MM.1S (cell line): ENCODE results near the gene MMS22L.
"Not testable (repeated sequence)": the region's sequence is repeated elsewhere in the genome, so short reads cannot be mapped to it uniquely, and the experiment has no call there.

Experiments
- DNase-seq: peaks from one replicate; pipeline ENCODE4 v3.0.0-alpha.2; 2015
- H2AFZ ChIP-seq: fragments of 300-600 bp; sonication (generic); 2 replicates; pipeline ENCODE4 v1.6.0; 2016; ENCODE audit warnings: antibody characterized with exemption, low read length
- H3F3A ChIP-seq: fragments of 300-600 bp; sonication (generic); 2 replicates; pipeline ENCODE4 v1.6.1; 2016; ENCODE audit warnings: mild to moderate bottlenecking, antibody characterized with exemption, low read length, moderate library complexity, mixed read lengths; ENCODE audit not compliant: insufficient read depth
- H3K27ac ChIP-seq: fragments of 300-600 bp; sonication (generic); 2 replicates; pipeline ENCODE4 v1.5.1; 2016; ENCODE audit warnings: mild to moderate bottlenecking, low read length
- H3K27me3 ChIP-seq: fragments of 300-600 bp; sonication (generic); replicated peaks from 2 replicates; pipeline ENCODE4 v1.6.0; 2016; ENCODE audit warnings: low read length; ENCODE audit not compliant: insufficient read depth
- H3K36me3 ChIP-seq: fragments of 300-600 bp; sonication (generic); replicated peaks from 2 replicates; pipeline ENCODE4 v1.6.1; 2016; ENCODE audit warnings: mild to moderate bottlenecking, low read length, mixed read lengths; ENCODE audit not compliant: insufficient read depth
- H3K4me1 ChIP-seq: fragments of 300-600 bp; sonication (generic); 2 replicates; pipeline ENCODE4 v1.6.1; 2016; ENCODE audit warnings: low read length, mixed read lengths
- H3K4me2 ChIP-seq: fragments of 300-600 bp; sonication (generic); 2 replicates; pipeline ENCODE4 v1.6.0; 2016; ENCODE audit warnings: low read depth, low read length
- H3K4me3 ChIP-seq: fragments of 300-600 bp; sonication (generic); 2 replicates; pipeline ENCODE4 v1.5.1; 2016; ENCODE audit warnings: low read length, mixed read lengths
- H3K79me2 ChIP-seq: fragments of 300-600 bp; sonication (generic); 2 replicates; pipeline ENCODE4 v1.6.1; 2016; ENCODE audit warnings: mixed run types, low read length, mixed read lengths
- H3K9ac ChIP-seq: fragments of 300-600 bp; sonication (generic); 2 replicates; pipeline ENCODE4 v1.6.1; 2016; ENCODE audit warnings: low read length, mixed read lengths
- H3K9me2 ChIP-seq: fragments of 300-600 bp; sonication (generic); replicated peaks from 2 replicates; pipeline ENCODE4 v1.6.1; 2016; ENCODE audit warnings: mild to moderate bottlenecking, low read length, mixed read lengths; ENCODE audit not compliant: insufficient read depth
- H3K9me3 ChIP-seq: fragments of 300-600 bp; sonication (generic); replicated peaks from 2 replicates; pipeline ENCODE4 v1.6.1; 2016; ENCODE audit warnings: mild to moderate bottlenecking, low read length, mixed read lengths; ENCODE audit not compliant: insufficient read depth
- H4K20me1 ChIP-seq: fragments of 300-600 bp; sonication (generic); 2 replicates; pipeline ENCODE4 v1.6.1; 2016; ENCODE audit warnings: mild to moderate bottlenecking, low read length, moderate library complexity, mixed read lengths; ENCODE audit not compliant: insufficient read depth
- CTCF ChIP-seq: fragments of 300-600 bp; sonication (generic); IDR thresholded peaks from 2 replicates; pipeline ENCODE4 v1.5.1; 2016; ENCODE audit warnings: antibody characterized with exemption, low read length, mixed read lengths
- EZH2 ChIP-seq: fragments of 300-600 bp; sonication (generic); optimal IDR thresholded peaks from 2 replicates; pipeline ENCODE3; 2017; ENCODE audit warnings: low read depth, mild to moderate bottlenecking, antibody characterized with exemption, low read length, mixed read lengths
- EZH2phosphoT487 ChIP-seq: fragments of 300-600 bp; sonication (generic); IDR thresholded peaks from 2 replicates; pipeline ENCODE4 v1.6.1; 2018; ENCODE audit warnings: antibody characterized with exemption, low read length

Gene MMS22L

GRCh38 chr6:97174471-97174870 is 108.5 kb downstream of the MMS22L start:
- H3K4me3 ChIP-seq, result no peak overlapping the region
- no peak overlapping the region for H3K27ac ChIP-seq
- H3F3A ChIP-seq, result no peaks in the 10 kb centered on the region
- H2AFZ ChIP-seq, result no peak overlapping the region
- H4K20me1 ChIP-seq, result no peaks in the 10 kb centered on the region
- H3K9me2 ChIP-seq, result no peaks in the 10 kb centered on the region
- no peaks in the 10 kb centered on the region for H3K4me1 ChIP-seq
- DNase-seq, result no peak
- H3K9me3 ChIP-seq, result no peaks in the 10 kb centered on the region
- H3K36me3 ChIP-seq, result no peaks in the 10 kb centered on the region; the same call in 1 of the 2 replicates
- H3K27me3 ChIP-seq, result no peaks in the 10 kb centered on the region
- H3K9ac ChIP-seq, result no peak overlapping the region
- H3K4me2 ChIP-seq, result no peak overlapping the region
- no peak for TF ChIP-seq CTCF
- no peak for TF ChIP-seq EZH2
- TF ChIP-seq EZH2phosphoT487, result no peak
- H3K79me2 ChIP-seq, result no peaks in the 10 kb centered on the region

GRCh38 chr6:97160280-97160679 is 122.7 kb downstream of the MMS22L start:
- Histone ChIP-seq H3K27me3 (no peaks in the 10 kb centered on the region), H3K4me1 (no peaks in the 10 kb centered on the region), H3K9me2 (no peaks in the 10 kb centered on the region), H3K9me3 (no peaks in the 10 kb centered on the region), H3K79me2 (no peaks in the 10 kb centered on the region), H3K4me2 (no peak overlapping the region), H3K9ac (no peak overlapping the region), H2AFZ (no peak overlapping the region), H3K27ac (no peak overlapping the region), H3K36me3 (peaks cover 12% of the 10 kb centered on the region; the same call in 1 of the 2 replicates), H4K20me1 (no peaks in the 10 kb centered on the region), H3K4me3 (no peak overlapping the region), H3F3A (no peaks in the 10 kb centered on the region)
- TF ChIP-seq EZH2phosphoT487 (no peak), EZH2 (no peak), CTCF (no peak)
- DNase-seq, result no peak

- H3K4me3 ChIP-seq, H3K4me2 ChIP-seq, H3K27me3 ChIP-seq, H2AFZ ChIP-seq, DNase-seq, H3K79me2 ChIP-seq, H3K4me1 ChIP-seq, H3K9me3 ChIP-seq, H4K20me1 ChIP-seq, H3K9ac ChIP-seq, H3F3A ChIP-seq, H3K36me3 ChIP-seq, H3K9me2 ChIP-seq, H3K27ac ChIP-seq: not testable (repeated sequence)
These were observed 127.6 kb downstream of the MMS22L start for GRCh38 chr6:97155447-97155846.

GRCh38 chr6:97154015-97154414 is 129.0 kb downstream of the MMS22L start:
- Histone ChIP-seq H3F3A (no peaks in the 10 kb centered on the region), H4K20me1 (no peaks in the 10 kb centered on the region), H3K9me3 (no peaks in the 10 kb centered on the region), H3K4me2 (no peak overlapping the region), H3K4me1 (no peaks in the 10 kb centered on the region), H3K27ac (no peak overlapping the region), H2AFZ (no peak overlapping the region), H3K9ac (no peak overlapping the region), H3K9me2 (no peaks in the 10 kb centered on the region), H3K4me3 (no peak overlapping the region), H3K27me3 (no peaks in the 10 kb centered on the region), H3K79me2 (no peaks in the 10 kb centered on the region), H3K36me3 (no peaks in the 10 kb centered on the region; the same call in 1 of the 2 replicates)
- TF ChIP-seq EZH2phosphoT487 (no peak), EZH2 (no peak), CTCF (no peak)
- no peak for DNase-seq
